Activated naive CD8-positive, alpha-beta T cell treated with anti-CD3 and anti-CD28 coated beads, Interleukin-2, amount 50 U/mL, for 24 hours (primary cell): ENCODE measurements around the gene IGF2R.
"Not testable (repeated sequence)": the region's sequence is repeated elsewhere in the genome, so short reads cannot be mapped to it uniquely, and the experiment has no call there.

ENCODE experiments used
- ATAC-seq: fragments of 150-1000 bp; cut with Tn5 transposase; one replicate; pipeline ENCODE4 v1.10.0; 2021
- DNase-seq: peaks from one replicate; pipeline ENCODE4 v3.0.0; 2021
- H3K27ac Mint-ChIP-seq: one replicate; pipeline ENCODE4 v1.8.0; 2021; ENCODE audit warnings: mild to moderate bottlenecking, mixed read lengths
- H3K27me3 Mint-ChIP-seq: one replicate; pipeline ENCODE4 v1.8.0; 2021; ENCODE audit warnings: mixed read lengths
- H3K36me3 Mint-ChIP-seq: one replicate; pipeline ENCODE4 v1.8.0; 2021; ENCODE audit warnings: low read depth, mixed read lengths
- H3K4me1 Mint-ChIP-seq: one replicate; pipeline ENCODE4 v1.8.0; 2021; ENCODE audit warnings: mixed read lengths
- H3K4me3 Mint-ChIP-seq: one replicate; pipeline ENCODE4 v1.8.0; 2021; ENCODE audit warnings: mild to moderate bottlenecking, moderate library complexity, mixed read lengths
- H3K9me3 Mint-ChIP-seq: one replicate; pipeline ENCODE4 v1.8.0; 2021; ENCODE audit warnings: mixed read lengths

IGF2R gene

GRCh38 chr6:160111806-160112205 is 142.9 kb downstream of the IGF2R start:
- Mint-ChIP-seq H3K4me1 (no peaks in the 10 kb centered on the region), H3K36me3 (peaks cover 11% of the 10 kb centered on the region), H3K27me3 (no peaks in the 10 kb centered on the region), H3K9me3 (no peaks in the 10 kb centered on the region), H3K27ac (no peak overlapping the region), H3K4me3 (no peak overlapping the region)
- DNase-seq (no peak), ATAC-seq (no peak)

GRCh38 chr6:160112628-160113299 is 143.9 kb downstream of the IGF2R start:
- no peak overlapping the region for H3K27ac Mint-ChIP-seq
- ATAC-seq (no peak), DNase-seq (no peak)
- no peaks in the 10 kb centered on the region for H3K9me3 Mint-ChIP-seq
- H3K27me3 Mint-ChIP-seq, result no peaks in the 10 kb centered on the region
- no peak overlapping the region for H3K4me3 Mint-ChIP-seq
- no peaks in the 10 kb centered on the region for H3K4me1 Mint-ChIP-seq
- peaks cover 4% of the 10 kb centered on the region for H3K36me3 Mint-ChIP-seq

GRCh38 chr6:160114536-160114935 is 145.7 kb downstream of the IGF2R start:
- H3K9me3 Mint-ChIP-seq, H3K36me3 Mint-ChIP-seq, DNase-seq, H3K4me1 Mint-ChIP-seq, ATAC-seq, H3K27ac Mint-ChIP-seq, H3K4me3 Mint-ChIP-seq, H3K27me3 Mint-ChIP-seq: not testable (repeated sequence)

GRCh38 chr6:160115421-160115820 is 146.5 kb downstream of the IGF2R start:
- H3K4me3 Mint-ChIP-seq, result no peak overlapping the region
- H3K9me3 Mint-ChIP-seq, result no peaks in the 10 kb centered on the region
- ATAC-seq, result no peak
- H3K27ac Mint-ChIP-seq, result no peak overlapping the region
- H3K36me3 Mint-ChIP-seq, result peaks cover 7% of the 10 kb centered on the region
- no peak for DNase-seq
- no peaks in the 10 kb centered on the region for H3K4me1 Mint-ChIP-seq
- no peaks in the 10 kb centered on the region for H3K27me3 Mint-ChIP-seq

GRCh38 chr6:160116411-160116810 is 147.5 kb downstream of the IGF2R start:
- Mint-ChIP-seq H3K36me3 (peaks cover 7% of the 10 kb centered on the region), H3K27ac (no peak overlapping the region), H3K9me3 (no peaks in the 10 kb centered on the region), H3K4me1 (no peaks in the 10 kb centered on the region), H3K27me3 (no peaks in the 10 kb centered on the region), H3K4me3 (no peak overlapping the region)
- no peak for DNase-seq
- no peak for ATAC-seq

- H3K27me3 Mint-ChIP-seq, result no peaks in the 10 kb centered on the region
- no peak for DNase-seq
- ATAC-seq, result no peak
- H3K36me3 Mint-ChIP-seq, result peaks cover 7% of the 10 kb centered on the region
- H3K4me1 Mint-ChIP-seq, result no peaks in the 10 kb centered on the region
- no peak overlapping the region for H3K4me3 Mint-ChIP-seq
- H3K9me3 Mint-ChIP-seq, result no peaks in the 10 kb centered on the region
- no peak overlapping the region for H3K27ac Mint-ChIP-seq
These were observed 148.3 kb downstream of the IGF2R start for GRCh38 chr6:160117137-160117536.

GRCh38 chr6:160118620-160119229 is 149.8 kb downstream of the IGF2R start:
- H3K27me3 Mint-ChIP-seq, result no peaks in the 10 kb centered on the region
- H3K9me3 Mint-ChIP-seq, result no peaks in the 10 kb centered on the region
- ATAC-seq (no peak), DNase-seq (no peak)
- no peak overlapping the region for H3K27ac Mint-ChIP-seq
- no peak overlapping the region for H3K4me3 Mint-ChIP-seq
- no peaks in the 10 kb centered on the region for H3K4me1 Mint-ChIP-seq
- H3K36me3 Mint-ChIP-seq, result peaks cover 7% of the 10 kb centered on the region

- Mint-ChIP-seq H3K9me3 (no peaks in the 10 kb centered on the region), H3K4me1 (no peaks in the 10 kb centered on the region), H3K27ac (no peak overlapping the region), H3K4me3 (no peak overlapping the region), H3K36me3 (peaks cover 5% of the 10 kb centered on the region), H3K27me3 (no peaks in the 10 kb centered on the region)
- DNase-seq (no peak), ATAC-seq (no peak)
These were observed 151.2 kb downstream of the IGF2R start for GRCh38 chr6:160120087-160120486.

- Mint-ChIP-seq H3K9me3 (no peaks in the 10 kb centered on the region), H3K4me1 (no peaks in the 10 kb centered on the region), H3K4me3 (no peak within 1 kb of the TSS), H3K36me3 (peaks cover 5% of the 10 kb centered on the region), H3K27ac (no peak within 1 kb of the TSS), H3K27me3 (no peaks in the 10 kb centered on the region)
- DNase-seq, result no peak
- ATAC-seq, result no peak
These were observed 152.7 kb downstream of the IGF2R start, which contains the start of gene SLC22A1 for GRCh38 chr6:160121558-160121957. Gene SLC22A1, plus strand, starts transcription at chr6:160121815. Its CDS starts 121 bp downstream, at chr6:160121936.

GRCh38 chr6:160121981-160122380 is 153.1 kb downstream of the IGF2R start:
- no peak overlapping the region for H3K27ac Mint-ChIP-seq
- ATAC-seq (no peak), DNase-seq (no peak)
- H3K4me3 Mint-ChIP-seq, result no peak overlapping the region
- no peaks in the 10 kb centered on the region for H3K4me1 Mint-ChIP-seq
- H3K9me3 Mint-ChIP-seq, result no peaks in the 10 kb centered on the region
- H3K36me3 Mint-ChIP-seq, result peaks cover 5% of the 10 kb centered on the region
- H3K27me3 Mint-ChIP-seq, result no peaks in the 10 kb centered on the region

- ATAC-seq, result no peak
- Mint-ChIP-seq H3K27ac (no peak overlapping the region), H3K27me3 (no peaks in the 10 kb centered on the region), H3K4me3 (no peak overlapping the region), H3K9me3 (no peaks in the 10 kb centered on the region), H3K36me3 (peaks cover 4% of the 10 kb centered on the region), H3K4me1 (no peaks in the 10 kb centered on the region)
- no peak for DNase-seq
These were observed 153.9 kb downstream of the IGF2R start for GRCh38 chr6:160122744-160123143.

GRCh38 chr6:160124007-160124406 is 155.1 kb downstream of the IGF2R start:
- Mint-ChIP-seq H3K36me3 (peaks cover 2% of the 10 kb centered on the region), H3K27ac (no peak overlapping the region)
- DNase-seq, result no peak

GRCh38 chr6:160124605-160125004 is 155.7 kb downstream of the IGF2R start:
- Mint-ChIP-seq H3K4me1 (peaks cover 6% of the 10 kb centered on the region), H3K9me3 (no peaks in the 10 kb centered on the region), H3K36me3 (peaks cover 2% of the 10 kb centered on the region), H3K27me3 (no peaks in the 10 kb centered on the region), H3K27ac (no peak overlapping the region), H3K4me3 (no peak overlapping the region)
- no peak for DNase-seq
- no peak for ATAC-seq

More at GRCh38 chr6:160124007-160124406, 155.1 kb downstream of the IGF2R start:
- Mint-ChIP-seq H3K9me3 (no peaks in the 10 kb centered on the region), H3K4me1 (no peaks in the 10 kb centered on the region), H3K4me3 (no peak overlapping the region), H3K27me3 (no peaks in the 10 kb centered on the region)
- no peak for ATAC-seq

GRCh38 chr6:160125105-160125504 is 156.2 kb downstream of the IGF2R start:
- DNase-seq, H3K27ac Mint-ChIP-seq, H3K4me3 Mint-ChIP-seq, H3K27me3 Mint-ChIP-seq, H3K9me3 Mint-ChIP-seq, H3K36me3 Mint-ChIP-seq, ATAC-seq, H3K4me1 Mint-ChIP-seq: not testable (repeated sequence)

- no peaks in the 10 kb centered on the region for H3K27me3 Mint-ChIP-seq
- ATAC-seq (no peak), DNase-seq (no peak)
- no peak overlapping the region for H3K27ac Mint-ChIP-seq
- H3K9me3 Mint-ChIP-seq, result no peaks in the 10 kb centered on the region
- H3K4me3 Mint-ChIP-seq, result no peak overlapping the region
- peaks cover 6% of the 10 kb centered on the region for H3K4me1 Mint-ChIP-seq
- H3K36me3 Mint-ChIP-seq, result peaks cover 2% of the 10 kb centered on the region
These were observed 158.6 kb downstream of the IGF2R start for GRCh38 chr6:160127270-160128124.
